Nephron progenitor cell (in vitro differentiated cells): ENCODE data around the gene TNS4.

Source experiments
- DNase-seq: peaks from one replicate; pipeline ENCODE4 v3.0.0; 2021
- H3K27ac Mint-ChIP-seq: 2 replicates; pipeline ENCODE4 v1.8.0; 2021; ENCODE audit warnings: mild to moderate bottlenecking, moderate library complexity, mixed read lengths
- H3K27me3 Mint-ChIP-seq: 2 replicates; pipeline ENCODE4 v1.8.0; 2021; ENCODE audit warnings: mild to moderate bottlenecking, low read depth, mixed read lengths; ENCODE audit not compliant: poor library complexity
- H3K36me3 Mint-ChIP-seq: 2 replicates; pipeline ENCODE4 v1.8.0; 2021; ENCODE audit warnings: low read depth, mixed read lengths
- H3K4me1 Mint-ChIP-seq: 2 replicates; pipeline ENCODE4 v1.8.0; 2021; ENCODE audit warnings: mixed read lengths
- H3K4me3 Mint-ChIP-seq: 2 replicates; pipeline ENCODE4 v1.8.0; 2021; ENCODE audit warnings: mild to moderate bottlenecking, moderate library complexity, mixed read lengths
- H3K9me3 Mint-ChIP-seq: 2 replicates; pipeline ENCODE4 v1.8.0; 2021; ENCODE audit warnings: mild to moderate bottlenecking, moderate library complexity, mixed read lengths
- CTCF ChIP-seq: fragments of 200-600 bp; sonication (generic); IDR thresholded peaks from 2 replicates; pipeline ENCODE4 v1.5.0; 2021; ENCODE audit warnings: antibody characterized with exemption

TNS4 gene

GRCh38 chr17:40516581-40517285, 15.3 kb upstream of the TNS4 start:
- Mint-ChIP-seq H3K9me3 (no peaks in the 10 kb centered on the region), H3K36me3 (no peaks in the 10 kb centered on the region), H3K27me3 (peaks cover 14% of the 10 kb centered on the region), H3K4me3 (no peak overlapping the region), H3K4me1 (peaks cover 30% of the 10 kb centered on the region), H3K27ac (no peak overlapping the region)
- DNase-seq = no peak
- TF ChIP-seq CTCF = no peak

GRCh38 chr17:40515491-40516041, 14.1 kb upstream of the TNS4 start:
- H3K4me3 Mint-ChIP-seq = no peak overlapping the region
- no peak for TF ChIP-seq CTCF
- H3K4me1 Mint-ChIP-seq = peaks cover 37% of the 10 kb centered on the region
- no peak overlapping the region for H3K27ac Mint-ChIP-seq
- no peak for DNase-seq
- H3K36me3 Mint-ChIP-seq = no peaks in the 10 kb centered on the region
- H3K9me3 Mint-ChIP-seq = no peaks in the 10 kb centered on the region
- peaks cover 14% of the 10 kb centered on the region for H3K27me3 Mint-ChIP-seq

GRCh38 chr17:40515011-40515410, 13.6 kb upstream of the TNS4 start:
- H3K27me3 Mint-ChIP-seq = peaks cover 14% of the 10 kb centered on the region
- no peaks in the 10 kb centered on the region for H3K9me3 Mint-ChIP-seq
- no peak overlapping the region for H3K4me3 Mint-ChIP-seq
- H3K4me1 Mint-ChIP-seq = peaks cover 40% of the 10 kb centered on the region
- no peaks in the 10 kb centered on the region for H3K36me3 Mint-ChIP-seq
- H3K27ac Mint-ChIP-seq = no peak overlapping the region
- no peak for DNase-seq
- TF ChIP-seq CTCF = no peak

GRCh38 chr17:40514013-40514875, 12.8 kb upstream of the TNS4 start:
- no peaks in the 10 kb centered on the region for H3K9me3 Mint-ChIP-seq
- TF ChIP-seq CTCF = no peak
- no peaks in the 10 kb centered on the region for H3K36me3 Mint-ChIP-seq
- peaks cover 14% of the 10 kb centered on the region for H3K27me3 Mint-ChIP-seq
- H3K4me1 Mint-ChIP-seq = peaks cover 46% of the 10 kb centered on the region
- no peak for DNase-seq
- no peak overlapping the region for H3K4me3 Mint-ChIP-seq
- no peak overlapping the region for H3K27ac Mint-ChIP-seq

GRCh38 chr17:40511667-40512220, 10.3 kb upstream of the TNS4 start:
- no peak overlapping the region for H3K27ac Mint-ChIP-seq
- H3K4me1 Mint-ChIP-seq = peaks cover 49% of the 10 kb centered on the region
- H3K27me3 Mint-ChIP-seq = peaks cover 10% of the 10 kb centered on the region
- DNase-seq = no peak
- no peaks in the 10 kb centered on the region for H3K36me3 Mint-ChIP-seq
- H3K4me3 Mint-ChIP-seq = no peak overlapping the region
- no peaks in the 10 kb centered on the region for H3K9me3 Mint-ChIP-seq
- no peak for TF ChIP-seq CTCF
